ENCODE results near the gene CEP104. TPM values are rescaled to one million over a fixed set of nuclear protein-coding genes. Genes with fewer than 3 reads are reported as not detected.

The CEP104 gene
- total RNA-seq, 1 experiment from 2014 or later: 14.8 TPM

GRCh38 chr1:3842912-3843311 is 14.1 kb downstream of the CEP104 start:
- H3K27ac ChIP-seq: no peak overlapping the region
- H3K36me3 ChIP-seq: peaks cover 42% of the 10 kb centered on the region
- H3K4me1 ChIP-seq (replicated peaks): no peaks in the 10 kb centered on the region
- DNase-seq (ENCODE audit: low read depth in 1 of 2, low spot score in 2 of 2): no peak
- H3K9me3 ChIP-seq (replicated peaks): no peaks in the 10 kb centered on the region
- no peaks in the 10 kb centered on the region for H3K27me3 ChIP-seq (replicated peaks)
- no peak overlapping the region for H3K4me3 ChIP-seq

GRCh38 chr1:3841491-3841890 is 15.5 kb downstream of the CEP104 start:
- DNase-seq (ENCODE audit: low read depth in 1 of 2, low spot score in 2 of 2): no peak
- Histone ChIP-seq H3K27ac (no peak overlapping the region), H3K36me3 (peaks cover 44% of the 10 kb centered on the region)

GRCh38 chr1:3838788-3839187 is 18.2 kb downstream of the CEP104 start:
- no peaks in the 10 kb centered on the region for H3K4me1 ChIP-seq (replicated peaks)
- no peak for DNase-seq (ENCODE audit: low read depth in 1 of 2, low spot score in 2 of 2)
- peaks cover 38% of the 10 kb centered on the region for H3K36me3 ChIP-seq
- H3K27ac ChIP-seq: no peak overlapping the region
- H3K9me3 ChIP-seq (replicated peaks): 0 out of 2 replicates have a peak, but pooled peaks cover 3% of the 10 kb centered on the region
- no peak overlapping the region for H3K4me3 ChIP-seq
- no peaks in the 10 kb centered on the region for H3K27me3 ChIP-seq (replicated peaks)

More at GRCh38 chr1:3841491-3841890, 15.5 kb downstream of the CEP104 start:
- 0 out of 2 replicates have a peak, but pooled peaks cover 3% of the 10 kb centered on the region for H3K9me3 ChIP-seq (replicated peaks)
- H3K27me3 ChIP-seq (replicated peaks): no peaks in the 10 kb centered on the region
- H3K4me1 ChIP-seq (replicated peaks): no peaks in the 10 kb centered on the region
- no peak overlapping the region for H3K4me3 ChIP-seq

- H3K9me3 ChIP-seq (replicated peaks): 0 out of 2 replicates have a peak, but pooled peaks cover 3% of the 10 kb centered on the region
- H3K4me3 ChIP-seq: no peak overlapping the region
- no peaks in the 10 kb centered on the region for H3K4me1 ChIP-seq (replicated peaks)
- no peak for DNase-seq (ENCODE audit: low read depth in 1 of 2, low spot score in 2 of 2)
- H3K27me3 ChIP-seq (replicated peaks): no peaks in the 10 kb centered on the region
- no peak overlapping the region for H3K27ac ChIP-seq
- H3K36me3 ChIP-seq: peaks cover 40% of the 10 kb centered on the region
Measured at GRCh38 chr1:3837685-3838084, 19.3 kb downstream of the CEP104 start.

GRCh38 chr1:3837200-3837599 is 19.8 kb downstream of the CEP104 start:
- Histone ChIP-seq H3K27me3 (replicated peaks) (no peaks in the 10 kb centered on the region), H3K9me3 (replicated peaks) (0 out of 2 replicates have a peak, but pooled peaks cover 3% of the 10 kb centered on the region), H3K36me3 (peaks cover 40% of the 10 kb centered on the region), H3K27ac (no peak overlapping the region), H3K4me3 (no peak overlapping the region), H3K4me1 (replicated peaks) (no peaks in the 10 kb centered on the region)
- no peak for DNase-seq (ENCODE audit: low read depth in 1 of 2, low spot score in 2 of 2)

- 0 out of 2 replicates have a peak, but pooled peaks cover 3% of the 10 kb centered on the region for H3K9me3 ChIP-seq (replicated peaks)
- DNase-seq (ENCODE audit: low read depth in 1 of 2, low spot score in 2 of 2): no peak
Measured at GRCh38 chr1:3836421-3836820, 20.6 kb downstream of the CEP104 start.

GRCh38 chr1:3834701-3835100 is 22.3 kb downstream of the CEP104 start:
- 0 out of 2 replicates have a peak, but pooled peaks cover 3% of the 10 kb centered on the region for H3K9me3 ChIP-seq (replicated peaks)
- H3K4me3 ChIP-seq: no peak overlapping the region
- H3K27ac ChIP-seq: no peak overlapping the region
- H3K4me1 ChIP-seq (replicated peaks): no peaks in the 10 kb centered on the region
- H3K36me3 ChIP-seq: peaks cover 44% of the 10 kb centered on the region
- no peaks in the 10 kb centered on the region for H3K27me3 ChIP-seq (replicated peaks)
- no peak for DNase-seq (ENCODE audit: low read depth in 1 of 2, low spot score in 2 of 2)

More at GRCh38 chr1:3836421-3836820, 20.6 kb downstream of the CEP104 start:
- Histone ChIP-seq H3K4me3 (no peak overlapping the region), H3K4me1 (replicated peaks) (no peaks in the 10 kb centered on the region), H3K36me3 (peaks cover 43% of the 10 kb centered on the region), H3K27ac (no peak overlapping the region), H3K27me3 (replicated peaks) (no peaks in the 10 kb centered on the region)

- H3K4me3 ChIP-seq: no peak overlapping the region
- H3K36me3 ChIP-seq: peaks cover 34% of the 10 kb centered on the region
- no peak for DNase-seq (ENCODE audit: low read depth in 1 of 2, low spot score in 2 of 2)
- no peak overlapping the region for H3K27ac ChIP-seq
- H3K9me3 ChIP-seq (replicated peaks): no peaks in the 10 kb centered on the region
- H3K27me3 ChIP-seq (replicated peaks): no peaks in the 10 kb centered on the region
- H3K4me1 ChIP-seq (replicated peaks): no peaks in the 10 kb centered on the region
Measured at GRCh38 chr1:3831689-3832088, 25.3 kb downstream of the CEP104 start.

- Histone ChIP-seq H3K4me3 (no peak overlapping the region), H3K36me3 (peaks cover 36% of the 10 kb centered on the region), H3K9me3 (replicated peaks) (no peaks in the 10 kb centered on the region), H3K27me3 (replicated peaks) (no peaks in the 10 kb centered on the region), H3K4me1 (replicated peaks) (no peaks in the 10 kb centered on the region), H3K27ac (no peak overlapping the region)
- no peak for DNase-seq (ENCODE audit: low read depth in 1 of 2, low spot score in 2 of 2)
Measured at GRCh38 chr1:3828391-3828790, 28.6 kb downstream of the CEP104 start.

GRCh38 chr1:3827813-3828307 is 29.2 kb downstream of the CEP104 start:
- Histone ChIP-seq H3K36me3 (peaks cover 38% of the 10 kb centered on the region), H3K4me1 (replicated peaks) (no peaks in the 10 kb centered on the region), H3K27me3 (replicated peaks) (no peaks in the 10 kb centered on the region), H3K27ac (no peak overlapping the region), H3K9me3 (replicated peaks) (no peaks in the 10 kb centered on the region), H3K4me3 (no peak overlapping the region)
- no peak for DNase-seq (ENCODE audit: low read depth in 1 of 2, low spot score in 2 of 2)

GRCh38 chr1:3825356-3825755 is 31.7 kb downstream of the CEP104 start:
- H3K36me3 ChIP-seq: peaks cover 43% of the 10 kb centered on the region
- no peak for DNase-seq (ENCODE audit: low read depth in 1 of 2, low spot score in 2 of 2)

GRCh38 chr1:3824650-3825049 is 32.4 kb downstream of the CEP104 start:
- H3K27ac ChIP-seq: no peak overlapping the region
- H3K36me3 ChIP-seq: peaks cover 37% of the 10 kb centered on the region
- no peak for DNase-seq (ENCODE audit: low read depth in 1 of 2, low spot score in 2 of 2)
- no peaks in the 10 kb centered on the region for H3K4me1 ChIP-seq (replicated peaks)
- H3K9me3 ChIP-seq (replicated peaks): no peaks in the 10 kb centered on the region
- no peak overlapping the region for H3K4me3 ChIP-seq
- H3K27me3 ChIP-seq (replicated peaks): no peaks in the 10 kb centered on the region

More at GRCh38 chr1:3825356-3825755, 31.7 kb downstream of the CEP104 start:
- no peaks in the 10 kb centered on the region for H3K9me3 ChIP-seq (replicated peaks)
- no peaks in the 10 kb centered on the region for H3K27me3 ChIP-seq (replicated peaks)
- H3K27ac ChIP-seq: no peak overlapping the region
- H3K4me3 ChIP-seq: no peak overlapping the region
- H3K4me1 ChIP-seq (replicated peaks): no peaks in the 10 kb centered on the region

GRCh38 chr1:3822421-3822820 is 34.6 kb downstream of the CEP104 start:
- Histone ChIP-seq H3K36me3 (peaks cover 21% of the 10 kb centered on the region), H3K9me3 (replicated peaks) (no peaks in the 10 kb centered on the region), H3K27ac (no peak overlapping the region), H3K4me1 (replicated peaks) (no peaks in the 10 kb centered on the region), H3K27me3 (replicated peaks) (no peaks in the 10 kb centered on the region), H3K4me3 (no peak overlapping the region)
- no peak for DNase-seq (ENCODE audit: low read depth in 1 of 2, low spot score in 2 of 2)

- Histone ChIP-seq H3K27me3 (replicated peaks) (no peaks in the 10 kb centered on the region), H3K27ac (no peak overlapping the region), H3K4me1 (replicated peaks) (no peaks in the 10 kb centered on the region), H3K36me3 (peaks cover 21% of the 10 kb centered on the region), H3K9me3 (replicated peaks) (no peaks in the 10 kb centered on the region), H3K4me3 (no peak overlapping the region)
- no peak for DNase-seq (ENCODE audit: low read depth in 1 of 2, low spot score in 2 of 2)
Measured at GRCh38 chr1:3821908-3822307, 35.1 kb downstream of the CEP104 start.

- H3K4me1 ChIP-seq (replicated peaks): no peaks in the 10 kb centered on the region
- H3K27ac ChIP-seq: no peak overlapping the region
- H3K36me3 ChIP-seq: peaks cover 21% of the 10 kb centered on the region
- no peak for DNase-seq (ENCODE audit: low read depth in 1 of 2, low spot score in 2 of 2)
- no peaks in the 10 kb centered on the region for H3K27me3 ChIP-seq (replicated peaks)
- H3K9me3 ChIP-seq (replicated peaks): no peaks in the 10 kb centered on the region
- no peak overlapping the region for H3K4me3 ChIP-seq
Measured at GRCh38 chr1:3821447-3821846, 35.6 kb downstream of the CEP104 start.

Measured in SJSA1 (cell line).